Stimulated activated CD4-positive, alpha-beta T cell treated with anti-CD3 and anti-CD28 coated beads, Interleukin-4, amount 100 ng/mL, for 1 hour (primary cell): ENCODE measurements around the gene CYP4B1.
"Not testable (repeated sequence)": the region's sequence is repeated elsewhere in the genome, so short reads cannot be mapped to it uniquely, and the experiment has no call there.

Experiments used
- DNase-seq: peaks from one replicate; pipeline ENCODE4 v3.0.0-alpha.2; 2020

CYP4B1 gene

DNA sequence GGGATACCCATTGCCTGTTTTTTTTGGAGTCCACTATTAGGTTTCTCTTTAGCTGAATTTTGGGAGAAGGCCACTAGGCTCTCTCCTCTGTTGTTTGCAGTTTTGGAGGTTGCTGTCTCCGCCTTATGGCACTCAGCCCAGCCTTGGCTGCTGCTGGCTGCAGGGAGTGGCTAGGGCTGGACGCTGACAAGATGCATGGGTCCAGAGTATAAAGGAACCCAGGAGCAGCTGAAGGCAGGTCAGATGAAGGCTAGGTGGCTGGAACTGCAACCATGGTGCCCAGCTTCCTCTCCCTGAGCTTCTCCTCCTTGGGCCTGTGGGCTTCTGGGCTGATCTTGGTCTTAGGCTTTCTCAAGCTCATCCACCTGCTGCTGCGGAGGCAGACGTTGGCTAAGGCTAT lies at the start of gene CYP4B1:
Gene CYP4B1, plus strand, starts transcription at position 237 of the 400 bp plus-strand sequence. Its CDS starts 36 bp downstream, at position 273.
- DNase-seq = no peak

DNA sequence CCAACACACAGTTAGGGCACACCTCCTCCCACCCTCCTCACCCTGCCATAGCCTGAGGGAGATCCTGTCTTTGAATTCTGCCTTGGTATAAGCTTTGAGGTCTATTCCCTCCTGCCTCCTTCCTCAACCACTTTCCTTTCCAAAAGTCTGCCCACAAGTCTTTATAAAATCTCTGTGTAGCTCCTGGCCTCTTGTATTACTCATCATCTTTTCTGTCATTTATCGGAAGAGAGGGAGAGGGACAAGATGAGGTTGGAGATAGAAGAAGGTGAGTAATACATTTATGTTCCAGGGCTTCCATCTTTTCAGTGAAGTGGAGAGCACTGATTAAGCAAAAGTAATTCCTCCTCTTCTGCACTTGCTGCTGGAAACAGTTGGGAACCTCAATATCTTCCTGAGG lies 49.4 kb upstream of the CYP4B1 start:
- DNase-seq = no peak

DNA sequence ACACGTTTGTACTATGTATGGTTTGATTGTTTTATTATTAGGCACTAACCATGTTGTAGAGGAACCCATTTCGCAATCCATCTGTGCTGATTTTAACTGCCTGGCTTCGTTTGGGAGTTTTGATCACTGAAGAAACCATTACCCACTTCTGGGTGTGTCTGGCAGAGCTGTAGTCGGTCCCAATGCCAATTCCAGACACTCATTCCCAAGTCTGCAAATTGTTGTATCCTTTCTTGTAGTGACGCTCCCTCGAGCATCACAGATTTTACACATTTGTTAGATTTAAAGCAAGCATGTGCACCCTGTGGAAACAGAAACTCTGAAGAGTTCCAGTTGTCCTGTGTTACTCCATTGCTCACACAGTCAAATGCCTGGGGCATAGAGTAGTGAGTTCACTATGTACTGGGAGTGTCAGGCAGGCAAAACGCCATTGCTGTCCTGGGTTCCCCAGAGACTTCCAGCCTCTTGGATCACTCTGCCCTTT lies 48.9 kb upstream of the CYP4B1 start:
- DNase-seq = no peak

DNA sequence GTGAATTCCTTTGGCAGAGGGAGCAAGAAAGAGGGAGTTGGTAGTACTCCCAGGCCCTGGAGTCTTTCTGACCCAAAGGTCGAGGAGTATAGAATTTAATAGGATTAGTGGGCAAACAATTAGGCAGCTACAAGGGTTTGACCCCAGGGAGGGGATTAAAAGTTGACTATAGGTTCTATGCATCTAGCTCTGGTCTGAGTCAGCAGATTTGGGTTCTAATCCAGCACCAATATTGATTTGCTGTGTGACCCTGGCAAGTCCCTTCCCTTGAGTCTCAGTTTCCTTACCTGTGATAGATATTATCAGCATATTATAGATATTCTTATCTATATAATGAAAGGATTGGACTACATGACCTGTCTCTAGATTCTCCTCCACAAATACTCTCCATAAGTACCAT lies 44.9 kb upstream of the CYP4B1 start:
- no peak for DNase-seq

DNA sequence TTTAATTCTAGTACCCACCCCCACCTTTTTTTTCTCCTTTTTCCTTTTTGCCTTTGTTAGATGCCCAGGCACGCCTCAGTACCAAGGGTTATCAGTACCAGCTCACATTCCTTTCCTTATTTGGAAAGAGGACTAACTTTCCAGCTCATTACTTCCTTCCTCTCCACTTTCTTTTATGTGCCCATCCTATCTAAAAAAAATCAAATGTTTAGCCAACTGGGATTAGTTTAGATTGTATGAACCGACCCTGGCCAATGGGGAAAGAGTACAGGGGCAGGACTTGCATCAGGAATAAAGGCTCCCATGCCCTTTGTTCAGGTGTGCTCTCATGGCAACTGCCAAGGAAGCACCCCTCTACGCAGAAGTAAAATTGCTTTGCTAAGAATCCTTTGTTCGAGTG lies 44.1 kb upstream of the CYP4B1 start:
- DNase-seq = not testable (repeated sequence)

DNA sequence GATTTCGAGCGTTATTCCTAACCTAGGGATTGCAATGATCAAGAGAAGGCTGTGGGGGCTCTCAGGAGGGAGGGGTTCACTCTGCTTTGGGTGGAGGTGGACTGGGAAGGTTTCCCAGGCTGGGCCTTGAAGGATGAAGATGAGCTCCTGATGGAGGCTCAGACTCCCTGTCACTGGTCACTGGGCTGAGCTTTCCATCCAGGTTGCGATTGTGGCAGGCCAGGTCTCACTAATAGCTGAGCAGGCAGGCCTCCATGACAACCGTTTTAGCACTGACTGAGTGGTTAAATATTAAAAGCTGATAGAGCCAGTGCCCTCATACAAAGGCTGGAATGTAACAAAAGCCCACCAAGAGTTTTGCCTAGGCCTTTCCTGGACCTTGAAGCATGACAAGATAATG lies 43.7 kb upstream of the CYP4B1 start:
- no peak for DNase-seq

DNA sequence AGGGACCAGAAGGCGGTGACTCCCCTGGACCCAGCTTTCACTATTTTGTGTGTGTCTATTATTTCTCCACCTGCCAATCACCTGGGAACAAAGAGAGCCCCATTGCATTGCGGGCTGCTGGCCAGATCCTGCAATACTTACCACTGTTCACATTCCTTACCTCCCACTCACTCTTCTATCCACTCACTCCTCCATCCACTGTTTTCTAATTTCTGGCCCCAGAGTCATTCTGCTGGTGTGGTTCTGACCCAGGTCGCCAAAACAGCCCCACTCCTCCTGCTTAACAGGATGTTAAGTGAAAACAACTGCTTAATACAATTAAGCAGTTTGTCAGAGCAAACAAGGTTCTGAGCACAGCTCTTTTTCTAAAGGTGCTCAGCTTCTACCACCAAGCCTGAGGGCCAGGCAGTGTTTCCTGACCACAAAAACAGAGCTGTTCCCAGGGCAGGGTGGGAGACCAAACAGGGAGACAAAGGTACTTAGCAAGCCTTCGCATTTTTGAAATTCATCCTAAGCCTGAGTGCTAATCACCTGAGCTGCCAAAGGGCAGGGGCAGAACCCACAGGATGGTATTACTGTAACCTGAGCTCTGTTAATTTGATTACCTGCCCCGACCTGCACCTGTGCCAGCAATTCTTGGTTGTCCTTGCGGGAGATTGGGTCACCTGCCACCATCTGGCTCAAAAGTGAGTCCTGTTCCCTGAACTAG lies 41.4 kb upstream of the CYP4B1 start:
- no peak for DNase-seq

DNA sequence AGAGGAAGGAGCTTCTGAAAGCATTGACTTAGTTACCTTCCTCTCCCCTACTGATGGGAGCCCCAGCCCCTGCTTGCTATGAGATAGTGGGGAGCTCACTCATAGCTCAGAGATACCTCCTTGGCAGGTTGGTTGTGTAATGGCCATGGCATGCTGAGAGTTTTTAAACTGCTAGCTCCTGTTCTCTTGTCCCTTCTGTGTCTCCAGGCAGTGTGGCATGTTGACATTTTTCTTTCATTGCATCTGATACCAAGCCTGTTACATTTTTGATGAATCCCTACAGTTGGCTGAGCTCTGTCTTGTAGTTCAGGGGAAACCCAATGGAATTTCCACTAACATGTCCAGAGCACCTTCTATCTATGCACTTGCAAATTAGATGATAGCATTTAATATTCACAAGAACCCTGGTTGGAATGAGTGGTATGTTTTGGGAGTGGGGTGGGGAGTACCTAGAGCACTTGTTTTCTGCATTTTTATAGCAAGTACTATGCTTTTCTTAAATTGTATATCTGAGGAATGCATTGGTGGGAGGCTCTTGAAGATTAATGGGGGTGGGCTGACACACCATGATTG lies 40.8 kb upstream of the CYP4B1 start:
- no peak for DNase-seq

DNA sequence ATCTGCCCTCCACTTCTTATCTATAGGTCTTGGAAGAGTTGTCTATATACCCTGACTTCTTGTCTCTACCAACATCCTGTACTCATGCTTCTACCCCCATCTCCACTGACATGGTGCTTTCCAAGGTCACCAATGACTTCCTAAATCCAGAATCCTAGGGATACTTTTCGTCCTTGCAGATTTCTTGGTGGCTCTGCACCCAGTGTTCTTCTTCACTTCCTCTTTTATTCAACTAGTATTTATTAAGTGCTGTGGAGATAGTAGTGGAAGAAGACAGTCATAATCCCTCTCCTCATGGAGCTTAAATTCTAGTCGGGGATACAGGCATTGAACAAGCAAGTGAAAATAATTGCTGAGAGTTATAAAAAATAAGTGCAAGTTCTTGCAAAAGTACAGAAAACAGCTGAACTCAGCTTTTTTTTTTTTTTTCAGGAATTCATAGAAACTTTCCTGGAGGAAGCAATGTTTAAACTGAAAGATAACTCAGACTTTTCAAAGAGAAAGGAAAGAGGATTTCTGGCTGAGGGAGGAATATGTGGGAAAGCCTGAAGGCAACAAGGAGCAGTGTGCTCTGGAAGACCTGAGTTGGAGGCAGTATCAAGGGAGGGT lies 38.2 kb upstream of the CYP4B1 start:
- no peak for DNase-seq

DNA sequence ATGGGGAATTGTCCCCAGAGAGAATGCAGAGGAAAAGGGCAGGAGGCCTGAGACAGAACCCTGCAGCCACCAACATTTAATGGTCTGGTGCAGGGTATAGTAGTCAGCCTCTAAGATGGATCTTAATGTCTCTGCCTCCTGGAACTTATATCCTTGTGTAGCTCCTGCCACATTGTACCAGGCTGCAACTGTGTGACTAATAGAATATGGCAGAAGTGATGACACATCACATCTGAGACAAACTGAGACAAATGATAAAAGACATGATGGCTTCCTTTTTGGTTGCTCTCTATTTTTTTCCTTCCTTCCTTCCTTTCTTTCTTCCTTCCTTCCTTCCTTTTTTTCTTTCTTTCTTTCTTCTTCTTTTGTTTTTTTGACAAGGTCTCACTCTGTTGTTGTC lies 37.1 kb upstream of the CYP4B1 start:
- DNase-seq = no peak

DNA sequence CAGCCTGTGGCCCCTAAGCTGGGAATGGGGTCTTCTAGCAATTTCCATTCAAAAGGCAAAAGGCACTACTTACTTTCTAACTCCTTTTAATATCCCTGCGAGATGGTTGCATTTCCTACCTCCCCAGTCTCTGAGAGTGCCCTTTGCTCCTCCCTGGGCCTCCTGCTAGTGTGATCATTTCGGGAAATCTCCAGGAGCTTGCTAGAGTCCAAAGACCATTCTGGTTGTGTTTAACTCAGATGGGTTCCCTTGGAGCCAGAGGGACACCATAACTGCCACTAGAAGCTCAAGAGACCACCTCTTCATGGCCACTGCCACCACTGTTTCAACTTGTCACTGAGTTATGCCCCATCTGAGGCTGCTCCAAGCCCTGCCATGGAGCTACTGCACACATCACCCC lies 34.4 kb upstream of the CYP4B1 start:
- no peak for DNase-seq

DNA sequence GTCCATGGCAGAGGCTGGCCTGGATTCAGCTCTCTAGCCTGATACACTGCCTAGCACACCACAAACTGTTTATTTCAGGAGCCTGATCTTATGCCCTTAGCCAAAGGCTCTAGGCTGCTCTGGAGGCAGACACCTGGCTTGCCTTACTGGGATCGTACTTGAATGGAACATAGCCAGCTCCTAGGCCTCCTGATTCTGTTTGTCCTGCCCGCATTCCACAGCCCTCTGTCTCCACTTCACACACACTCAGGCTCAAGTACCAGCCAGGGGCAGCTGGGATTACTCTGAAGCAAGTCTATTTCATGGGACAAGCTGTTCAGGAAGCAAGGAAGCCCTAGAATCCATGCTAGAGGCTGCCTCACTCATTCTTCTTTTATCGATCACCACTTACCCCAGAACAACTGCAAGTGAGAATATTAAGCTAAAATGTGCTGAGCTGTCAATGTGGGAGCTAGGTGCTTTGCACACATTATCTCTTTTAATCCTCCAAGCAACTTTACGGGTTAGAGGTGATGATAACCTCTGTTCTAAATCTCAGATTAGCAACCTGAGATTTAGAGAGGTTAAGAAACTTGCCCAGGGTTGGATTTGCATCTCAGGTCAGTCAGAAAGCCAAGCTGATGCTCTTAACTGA lies 31.1 kb upstream of the CYP4B1 start:
- no peak for DNase-seq

DNA sequence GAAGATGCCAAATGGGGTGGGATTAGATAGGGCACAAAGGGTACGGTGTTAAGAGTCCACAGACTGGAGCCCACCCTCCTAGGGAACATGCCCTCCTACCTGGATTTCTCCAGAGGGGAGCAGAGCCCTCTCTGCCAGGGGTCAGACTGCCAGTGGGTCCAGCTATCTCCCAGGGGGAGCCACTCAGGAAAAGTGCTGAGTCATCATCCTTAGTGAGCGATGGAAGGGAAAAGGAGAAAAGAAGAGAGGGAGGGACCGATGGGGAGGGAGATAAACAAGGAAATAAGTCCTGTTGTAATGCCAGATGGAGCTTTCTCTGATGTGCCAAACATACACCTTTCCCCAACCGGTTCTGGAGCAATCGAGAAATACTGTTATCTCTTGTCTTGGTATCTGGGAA lies 30.4 kb upstream of the CYP4B1 start:
- DNase-seq = no peak

DNA sequence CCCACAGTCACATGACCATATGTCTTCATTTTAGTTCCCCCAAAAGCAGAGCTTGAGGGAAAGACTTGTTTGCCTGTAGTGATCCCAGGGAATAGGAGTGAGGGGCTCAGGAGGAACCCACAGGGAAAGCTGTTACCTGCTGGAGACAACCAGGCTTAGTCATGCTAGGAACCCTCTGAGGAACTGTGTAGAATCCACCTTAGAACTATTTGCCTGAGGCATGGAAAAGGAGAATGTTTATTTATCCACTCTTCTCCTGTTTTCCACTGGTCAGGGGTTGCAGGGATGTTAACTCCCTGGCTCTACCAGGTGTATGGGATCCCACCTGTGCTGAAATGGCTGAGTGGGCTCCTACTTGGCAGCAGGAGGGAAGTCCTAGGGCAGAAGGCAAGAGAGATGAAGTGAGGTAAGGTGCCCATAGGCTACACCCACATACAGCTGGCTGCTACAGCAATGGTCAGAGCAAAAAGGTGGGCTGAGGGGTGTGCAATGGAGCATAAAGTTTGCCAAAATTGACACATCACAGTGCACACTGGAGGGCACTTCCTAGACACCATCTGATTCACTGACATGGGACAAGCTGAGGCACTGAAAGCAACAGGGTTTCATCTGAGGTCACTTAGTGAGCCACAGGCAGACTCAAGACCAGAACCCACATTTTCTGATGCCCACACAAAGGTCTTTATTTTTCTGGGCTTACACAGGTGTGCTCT lies 29.7 kb upstream of the CYP4B1 start:
- no peak for DNase-seq

DNA sequence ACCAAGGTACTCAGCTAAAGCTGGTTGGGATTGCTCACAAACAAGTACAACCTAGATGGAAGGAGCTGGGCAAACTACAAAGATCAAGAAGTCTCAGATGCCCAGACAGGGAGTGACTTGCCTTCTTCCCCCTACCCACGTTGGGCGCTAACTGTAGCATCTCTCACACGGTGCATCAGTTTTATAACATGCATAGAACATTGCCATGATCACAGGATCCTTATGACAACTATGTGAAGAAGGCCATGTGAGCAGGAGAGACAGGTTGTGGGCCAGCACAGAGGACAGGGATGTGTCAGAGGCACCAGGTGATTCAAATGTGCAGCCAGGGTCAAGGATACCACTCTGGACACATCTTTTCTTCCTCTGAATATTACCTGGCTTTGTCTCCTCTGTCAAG lies 28.3 kb upstream of the CYP4B1 start:
- no peak for DNase-seq

DNA sequence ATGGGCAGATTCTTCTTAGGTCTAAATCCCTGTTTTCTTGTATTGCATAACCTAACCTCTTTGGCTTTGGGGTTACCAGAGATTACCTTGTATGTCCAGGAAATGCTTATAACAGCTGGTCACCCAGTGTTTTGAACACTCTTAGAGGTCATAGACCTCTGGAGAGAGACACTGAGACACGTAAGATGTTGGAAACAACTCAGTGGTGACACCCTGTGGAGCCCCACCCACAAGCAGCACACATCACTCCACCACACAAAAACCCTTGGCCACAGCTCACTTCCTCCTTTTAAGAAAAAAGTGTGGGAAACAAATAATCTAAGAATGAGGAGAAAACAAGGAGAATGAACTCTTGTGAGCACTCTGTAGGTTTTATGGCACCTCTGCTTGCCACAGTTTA lies 26.3 kb upstream of the CYP4B1 start:
- no peak for DNase-seq

DNA sequence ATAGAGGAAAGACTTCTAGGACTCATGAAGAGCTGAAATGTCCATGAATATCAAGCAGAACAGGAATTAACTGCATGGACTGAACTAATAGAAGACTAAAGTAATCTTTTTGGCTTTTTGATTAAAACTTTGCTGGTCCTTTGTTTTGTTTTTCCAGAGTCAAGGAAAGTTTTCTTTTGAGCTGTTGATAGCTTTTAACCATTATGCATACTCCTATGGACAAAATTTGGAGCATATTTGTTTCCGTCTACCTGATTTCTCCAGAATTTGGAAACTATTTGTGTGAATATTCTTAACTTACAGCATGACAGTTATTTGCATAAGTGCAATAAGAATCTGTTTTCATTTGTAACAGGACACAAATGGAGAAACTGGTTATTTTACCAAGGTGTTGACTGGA lies 24.5 kb upstream of the CYP4B1 start:
- DNase-seq = no peak

DNA sequence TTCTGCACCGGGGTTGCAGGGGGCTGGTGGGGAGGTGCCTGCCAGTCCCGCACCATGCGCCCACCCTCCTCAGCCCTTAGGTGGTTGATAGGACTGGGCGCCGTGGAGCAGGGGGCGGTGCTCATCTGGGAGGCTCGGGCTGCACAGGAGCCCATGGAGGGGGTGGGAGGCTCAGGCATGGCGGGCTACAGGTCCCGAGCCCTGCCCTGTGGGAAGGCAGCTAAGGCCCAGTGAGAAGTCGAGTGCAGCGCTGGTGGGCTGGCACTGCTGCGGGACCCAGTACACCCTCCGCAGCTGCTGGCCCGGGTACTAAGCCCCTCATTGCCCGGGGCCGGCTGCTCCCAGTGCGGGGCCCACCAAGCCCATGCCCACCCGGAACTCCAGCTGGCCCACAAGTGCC lies 20.4 kb upstream of the CYP4B1 start:
- not testable (repeated sequence) for DNase-seq

DNA sequence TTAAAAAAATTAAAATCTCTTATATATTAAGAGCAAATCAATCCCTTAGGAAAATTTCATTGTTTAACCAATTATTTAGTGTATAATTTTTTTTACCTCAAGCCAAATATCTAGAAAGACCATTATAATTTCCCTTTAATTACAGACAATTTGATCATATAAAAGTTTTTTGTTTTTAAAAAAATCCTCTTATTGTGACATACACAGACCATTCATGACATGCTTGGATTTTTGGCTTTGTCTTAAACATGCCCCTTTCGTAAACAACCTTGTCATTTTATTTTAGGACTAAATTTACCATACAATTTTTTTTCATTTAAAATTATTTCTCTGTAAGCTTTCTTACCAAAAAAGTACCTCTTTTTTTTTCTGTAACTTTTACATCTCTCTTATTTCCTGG lies 14.2 kb upstream of the CYP4B1 start:
- DNase-seq = no peak

DNA sequence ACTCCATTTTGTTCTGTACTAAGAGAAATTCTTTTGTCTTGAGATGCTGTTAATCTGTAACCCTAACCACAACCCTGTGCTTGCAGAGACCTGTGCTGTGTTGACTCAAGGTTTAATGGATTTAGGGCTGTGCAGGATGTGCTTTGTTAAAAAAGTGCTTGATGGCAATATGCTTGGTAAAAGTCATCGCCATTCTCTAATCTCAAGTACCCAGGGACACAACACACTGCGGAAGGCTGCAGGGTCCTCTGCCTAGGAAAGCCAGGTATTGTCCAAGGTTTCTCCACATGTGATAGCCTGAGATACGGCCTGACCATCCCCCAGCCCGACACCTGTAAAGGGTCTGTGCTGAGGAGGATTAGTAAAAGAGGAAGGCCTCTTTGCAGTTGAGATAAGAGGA lies 10.2 kb upstream of the CYP4B1 start:
- DNase-seq = not testable (repeated sequence)

DNA sequence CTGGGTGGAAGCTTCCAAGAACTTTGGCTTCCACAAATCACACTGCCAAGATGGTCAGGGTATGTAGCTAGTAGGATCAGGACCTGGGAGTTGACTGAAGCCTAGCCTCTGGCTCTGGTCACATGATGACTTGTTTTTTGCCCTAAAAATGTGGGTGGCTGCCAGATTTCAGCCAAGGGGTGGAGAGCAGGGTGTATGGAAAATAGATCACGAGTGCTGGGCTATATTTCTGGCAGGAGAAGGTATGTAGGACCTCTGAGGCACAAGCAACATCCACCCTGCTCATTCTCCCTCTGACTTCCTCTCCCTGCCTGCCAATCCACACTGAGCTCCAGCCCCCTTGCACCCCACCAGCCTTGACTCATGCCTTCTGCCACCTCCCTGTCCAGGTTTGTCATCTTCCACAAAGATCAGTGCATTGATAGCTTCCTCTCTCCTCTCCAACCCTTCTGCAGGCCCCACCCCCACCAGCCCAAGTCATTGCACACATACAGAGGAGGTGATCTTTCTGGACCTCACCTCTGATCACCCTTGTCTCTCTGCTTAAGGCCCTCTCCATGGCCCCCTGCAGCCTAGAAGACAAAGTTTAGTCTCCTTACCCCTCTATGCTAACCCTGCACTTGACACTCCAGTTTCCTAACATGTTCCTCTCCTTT lies 8.3 kb upstream of the CYP4B1 start:
- DNase-seq = no peak

DNA sequence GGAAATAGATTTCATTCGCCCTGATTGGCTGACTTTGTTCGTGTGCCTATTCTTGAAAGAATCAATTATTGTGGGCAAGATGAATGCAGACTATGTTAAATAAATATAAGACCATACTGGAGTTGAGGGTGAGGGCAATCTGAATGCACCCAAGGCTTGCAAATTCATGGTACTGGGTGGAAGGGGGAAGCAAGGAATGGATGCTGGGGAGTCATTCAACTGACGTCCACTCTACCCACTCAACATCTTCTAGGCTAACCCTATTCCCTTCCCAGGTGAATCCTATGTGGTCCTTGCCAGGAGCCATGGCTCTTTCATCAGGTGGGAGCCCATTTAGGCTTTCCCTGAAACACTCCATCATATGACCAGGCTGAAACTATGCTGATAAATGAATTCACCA lies 5.7 kb upstream of the CYP4B1 start:
- no peak for DNase-seq
